Inflammatory macrophage treated with lipopolysaccharide for 4 hours (primary cell): ENCODE measurements around the gene OR56A1.

ENCODE experiments used
- DNase-seq: peaks from one replicate; pipeline ENCODE4 v3.0.0-alpha.2; 2020

The OR56A1 gene

DNA sequence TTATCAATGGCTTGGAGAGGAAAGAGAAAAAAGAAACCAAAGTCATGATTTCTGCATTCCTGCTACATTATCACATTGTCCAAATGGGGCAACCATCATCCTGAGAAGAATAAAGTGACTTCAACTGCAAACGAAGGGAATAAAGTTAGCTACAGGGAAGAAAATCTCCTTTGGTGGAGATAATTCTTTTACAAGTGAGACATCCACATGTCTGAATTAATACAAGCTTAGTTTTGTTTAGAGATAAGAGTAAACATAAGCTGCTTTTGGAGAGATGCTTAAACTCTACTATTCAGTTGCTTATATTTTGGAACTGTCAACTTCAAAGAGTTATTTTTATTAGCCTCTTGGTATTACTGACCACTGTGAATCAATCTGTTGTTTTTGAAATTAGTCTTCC lies 43.7 kb downstream of the OR56A1 start, which contains the start of gene OR52L1:
OR52L1 (minus strand) TSS at position 101 of the 400 bp plus-strand sequence; CDS start at position 46, 55 bp downstream.
- no peak for DNase-seq

DNA sequence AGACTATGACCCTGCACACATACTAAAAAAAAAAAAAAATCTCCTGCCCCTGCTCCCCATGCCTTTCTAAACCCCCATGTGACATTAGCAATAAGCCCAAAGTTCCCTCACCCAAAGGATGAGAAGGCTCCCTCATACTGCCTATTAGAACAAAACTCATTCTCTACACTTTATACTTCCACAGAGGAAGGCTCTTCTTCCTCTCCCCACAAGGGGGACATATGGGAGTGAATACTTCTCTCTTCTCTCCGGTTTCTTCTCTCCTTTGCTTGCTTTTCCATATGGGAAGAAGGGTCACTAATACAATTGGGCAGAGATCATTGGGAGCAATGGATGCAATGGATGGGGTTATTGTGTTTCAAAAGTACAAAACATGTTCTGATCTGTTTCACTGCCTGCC lies 47.1 kb downstream of the OR56A1 start:
- DNase-seq, result no peak

DNA sequence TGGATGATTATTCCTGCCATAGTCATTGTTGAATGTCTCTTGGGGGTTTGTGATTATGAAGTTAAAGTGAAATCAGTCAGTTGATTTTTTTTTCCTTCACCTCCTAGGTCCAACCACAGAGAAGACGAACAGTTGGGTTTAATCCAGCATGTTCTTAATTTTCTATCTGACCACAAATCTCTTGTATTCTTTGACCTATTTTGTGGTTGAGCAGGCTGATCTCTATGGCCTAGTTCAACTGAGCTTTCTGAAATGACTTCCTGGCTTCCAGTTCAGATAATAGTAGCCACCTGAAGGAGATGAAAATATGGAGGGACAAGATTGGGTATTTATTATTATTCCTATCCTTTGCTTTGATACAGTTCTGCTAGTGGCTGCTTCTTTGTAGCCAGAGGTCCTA lies 57.0 kb downstream of the OR56A1 start:
- no peak for DNase-seq
